ENCODE results near the gene USP2. TPM values are rescaled to one million over a fixed set of nuclear protein-coding genes. Genes with fewer than 3 reads are reported as not detected.

USP2 gene
- total RNA-seq, 1 experiment from 2014 or later, result 3.1 TPM

GRCh38 chr11:119305556-119306372, 75.7 kb downstream of the USP2 start:
- H3K4me1 ChIP-seq (ENCODE audit: control insufficient read depth, insufficient read depth, low read length), result no peaks in the 10 kb centered on the region
- H3K9me3 ChIP-seq (ENCODE audit: control insufficient read depth, insufficient read depth, low read depth, low read length), result no peaks in the 10 kb centered on the region
- H3K4me3 ChIP-seq (ENCODE audit: low read depth in 2 of 2, low read length in 2 of 2), result no peak overlapping the region
- ATAC-seq (no peak), DNase-seq (ENCODE audit: low read depth, low spot score) (no peak)
- BruUV-seq (replicated peaks), result TSS peak; percentile 2
- in situ Hi-C loops (cut with HindIII; ENCODE audit: low pct_unique_long_range_greater_than_20kb, low sequenced_read_pairs), result no loop called here
- CTCF ChIA-PET, result interaction anchor here (0.7 kb wide), 1 partner anchor 15 kb away, joined by 4 read pairs; no protein-coding TSS in a partner anchor
- H3K27me3 ChIP-seq (ENCODE audit: control insufficient read depth, insufficient read depth, low read length), result no peaks in the 10 kb centered on the region
- TF ChIP-seq SIN3A (IDR thresholded peaks at IDR 0.05; ENCODE audit: borderline replicate concordance, insufficient read depth, low read depth, low read length) (no peak), TCF7L2 (IDR thresholded peaks at IDR 0.05; ENCODE audit: low read depth, low read length) (no peak), POLR2AphosphoS5 (IDR thresholded peaks at IDR 0.05; ENCODE audit: low read depth, low read length) (no peak), REST (IDR thresholded peaks at IDR 0.05; ENCODE audit: insufficient read depth in 1 of 2, low read depth in 2 of 2, low read length in 1 of 2) (no peak)
- POLR2A ChIA-PET, result no interaction called here
- H3K27ac ChIP-seq (ENCODE audit: low read length), result no peak overlapping the region
- H3K36me3 ChIP-seq (ENCODE audit: control insufficient read depth, insufficient read depth, low read length), result peaks cover 22% of the 10 kb centered on the region
- intact Hi-C loops (cut with micrococcal nuclease; ENCODE audit: unreplicated experiment), result no loop called here

Small RNA genes lying within 50 kb of the gene (microRNA-seq; reads per million reads assigned to microRNA genes)
- not detected for gene MIR6756 (ENCODE audit: unreplicated experiment)

Other genes starting within 250 kb of the USP2 start
- gene ABCG4, start 232.6 kb downstream of the USP2 start, total RNA-seq (2021; ENCODE audit: unreplicated experiment), result 0.39 TPM
- gene NLRX1, start 213.0 kb downstream of the USP2 start, total RNA-seq (2021; ENCODE audit: unreplicated experiment), result 25.2 TPM
- 0.23 TPM for gene NHERF4, start 196.2 kb downstream of the USP2 start, total RNA-seq (2021; ENCODE audit: unreplicated experiment)
- gene CBL, start 175.4 kb downstream of the USP2 start, total RNA-seq (2021; ENCODE audit: unreplicated experiment), result 69.9 TPM
- gene MCAM, start 64.6 kb downstream of the USP2 start, total RNA-seq (2021; ENCODE audit: unreplicated experiment), result 27.2 TPM
- 69.0 TPM for gene RNF26, start 47.2 kb downstream of the USP2 start, total RNA-seq (2021; ENCODE audit: unreplicated experiment)
- gene C1QTNF5, start 40.8 kb downstream of the USP2 start, total RNA-seq (2021; ENCODE audit: unreplicated experiment), result not detected
- gene MFRP, start 35.0 kb downstream of the USP2 start, total RNA-seq (2021; ENCODE audit: unreplicated experiment), result not detected
- 13.7 TPM for gene THY1, start 41.5 kb upstream of the USP2 start, total RNA-seq (2021; ENCODE audit: unreplicated experiment)

All from Panc1 (cell line).